Breast epithelium (tissue), 4 donors: ENCODE measurements around the gene ACIN1. TPM values are rescaled to one million over a fixed set of nuclear protein-coding genes. Genes with fewer than 3 reads are reported as not detected.

Source experiments
- DNase-seq, 2 donors: peaks; one replicate each; pipeline ENCODE4 v3.0.0-alpha.2; 2019; ENCODE audit warnings: low spot score in 2 of 2
- H3K27ac ChIP-seq, 2 donors: fragments of 200-600 bp; sonication (generic) in 1 of 2; one replicate each; pipeline ENCODE4 v1.5.1; 2016 to 2019; ENCODE audit warnings: mild to moderate bottlenecking in 1 of 2
- H3K27me3 ChIP-seq, 2 donors: fragments of 200-600 bp; sonication (generic) in 1 of 2; one replicate each; pipeline versions ENCODE4 v1.5.1 to v1.6.0; 2017 to 2019; ENCODE audit warnings: control low read depth in 1 of 2, mild to moderate bottlenecking in 1 of 2
- H3K36me3 ChIP-seq: fragments of 200-600 bp; one replicate; pipeline ENCODE4 v1.5.1; 2019
- H3K4me1 ChIP-seq, 2 donors: fragments of 200-600 bp; sonication (generic); one replicate each; pipeline ENCODE4 v1.5.1; 2016 to 2019; ENCODE audit warnings: control low read depth in 1 of 2
- H3K4me3 ChIP-seq, 3 donors: fragments of 200-600 bp; sonication (generic); 1 replicate in 2 of 3; 2 replicates in 1 of 3; pipeline ENCODE4 v1.5.1; 2016 to 2019; ENCODE audit warnings: mild to moderate bottlenecking in 3 of 3, moderate library complexity in 2 of 3
- H3K9me3 ChIP-seq, 2 donors: fragments of 200-600 bp; sonication (generic) in 1 of 2; one replicate each; pipeline ENCODE4 v1.5.1; 2016 to 2019; ENCODE audit warnings: control low read depth in 1 of 2
- POLR2A ChIP-seq: fragments of 450-650 bp; IDR thresholded peaks from one replicate; pipeline ENCODE4 v1.6.1; 2016; ENCODE audit warnings: antibody characterized with exemption, mild to moderate bottlenecking, moderate library complexity
- POLR2AphosphoS5 ChIP-seq, 3 donors: sonication (generic); formaldehyde crosslinking; IDR thresholded peaks; one replicate each; pipeline ENCODE4 v1.6.1; 2017; ENCODE audit warnings: antibody characterized with exemption in 3 of 3
- intact Hi-C: fragments of 100-400 bp; cut with DNase I; formaldehyde crosslinking; loops from one replicate; pipeline ENCODE4 v1.15.1; 2023; ENCODE audit warnings: low total_unique reads
- total RNA-seq, 3 donors: library from RNA; depleted of rRNA; stranded (reverse); fragments of >200 nt; gene quantifications; one replicate each; pipeline ENCODE4 v1.1.0, GENCODE V29; 2016
- TF ChIP-seq, protein P1 (sequence below), 3 donors: fragments of 450-650 bp; IDR thresholded peaks; one replicate each; pipeline ENCODE4 v1.5.1; 2016 to 2017; ENCODE audit warnings: antibody characterized with exemption in 3 of 3, mild to moderate bottlenecking in 3 of 3, moderate library complexity in 3 of 3

The ACIN1 gene
- total RNA-seq, 3 donors from 2014 or later: 106 to 151 (median 145) TPM

DNA sequence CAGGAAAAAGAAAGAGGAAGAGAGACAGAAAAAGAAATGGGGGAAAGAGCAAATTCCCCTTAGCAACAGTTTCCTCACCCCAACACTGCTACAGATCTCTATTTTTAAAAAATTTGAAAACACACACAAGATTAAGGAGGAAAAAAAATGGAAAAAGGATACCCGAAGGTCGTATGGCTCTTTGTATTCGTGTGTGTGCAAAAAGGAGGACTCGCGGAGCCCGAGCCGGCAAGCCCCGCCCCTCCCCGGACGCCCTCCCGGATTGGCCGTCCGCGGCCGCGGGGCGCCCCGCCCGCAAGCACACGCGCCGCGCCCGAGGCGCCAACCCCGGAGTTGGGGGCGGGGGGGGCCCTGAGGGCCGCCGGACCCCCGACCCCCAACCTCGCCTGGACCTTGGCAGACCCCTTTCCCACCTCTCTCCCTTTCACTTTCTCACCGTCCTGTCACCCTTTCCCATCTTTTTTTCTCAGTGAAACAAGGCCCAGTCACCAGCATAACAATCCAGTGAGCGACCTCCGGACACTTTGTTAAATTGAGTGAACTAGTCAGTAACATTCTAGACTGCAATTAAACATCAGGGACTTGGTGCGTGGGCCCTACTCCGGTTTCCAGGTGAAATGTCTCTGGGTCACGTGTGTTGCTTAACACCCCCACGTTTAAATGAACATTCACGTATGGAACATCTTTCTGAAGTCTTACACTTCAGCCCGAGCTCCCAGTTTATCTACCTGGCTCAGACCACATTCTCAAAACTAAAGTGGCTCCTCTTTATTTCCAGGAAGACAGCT lies 84.8 kb downstream of the ACIN1 start, which contains the start of gene C14orf93:
TSS of gene C14orf93 (minus strand) at position 205 of the 788 bp plus-strand sequence. CDS start 11,120 bp downstream, outside the sequence.
- H3K27ac ChIP-seq: peak within 1 kb of the TSS; percentile 90 to 92
- peak in 1 of 3 donors; percentile 4 for TF ChIP-seq POLR2AphosphoS5 (IDR thresholded peaks at IDR 0.05)
- TF ChIP-seq POLR2A: no peak
- TF ChIP-seq, protein P1, sequence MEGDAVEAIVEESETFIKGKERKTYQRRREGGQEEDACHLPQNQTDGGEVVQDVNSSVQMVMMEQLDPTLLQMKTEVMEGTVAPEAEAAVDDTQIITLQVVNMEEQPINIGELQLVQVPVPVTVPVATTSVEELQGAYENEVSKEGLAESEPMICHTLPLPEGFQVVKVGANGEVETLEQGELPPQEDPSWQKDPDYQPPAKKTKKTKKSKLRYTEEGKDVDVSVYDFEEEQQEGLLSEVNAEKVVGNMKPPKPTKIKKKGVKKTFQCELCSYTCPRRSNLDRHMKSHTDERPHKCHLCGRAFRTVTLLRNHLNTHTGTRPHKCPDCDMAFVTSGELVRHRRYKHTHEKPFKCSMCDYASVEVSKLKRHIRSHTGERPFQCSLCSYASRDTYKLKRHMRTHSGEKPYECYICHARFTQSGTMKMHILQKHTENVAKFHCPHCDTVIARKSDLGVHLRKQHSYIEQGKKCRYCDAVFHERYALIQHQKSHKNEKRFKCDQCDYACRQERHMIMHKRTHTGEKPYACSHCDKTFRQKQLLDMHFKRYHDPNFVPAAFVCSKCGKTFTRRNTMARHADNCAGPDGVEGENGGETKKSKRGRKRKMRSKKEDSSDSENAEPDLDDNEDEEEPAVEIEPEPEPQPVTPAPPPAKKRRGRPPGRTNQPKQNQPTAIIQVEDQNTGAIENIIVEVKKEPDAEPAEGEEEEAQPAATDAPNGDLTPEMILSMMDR (IDR thresholded peaks at IDR 0.05): no peak
- DNase-seq: peak; percentile 70 to 82
- no peaks in the 10 kb centered on the region for H3K36me3 ChIP-seq
- H3K27me3 ChIP-seq: no peaks in the 10 kb centered on the region
- H3K4me3 ChIP-seq: peak within 1 kb of the TSS; percentile 47 to 78 (median 56)
- H3K9me3 ChIP-seq: no peaks in the 10 kb centered on the region
- peaks cover 0 to 5% of the 10 kb centered on the region in 2 donors for H3K4me1 ChIP-seq
- intact Hi-C loops: no loop called here

DNA sequence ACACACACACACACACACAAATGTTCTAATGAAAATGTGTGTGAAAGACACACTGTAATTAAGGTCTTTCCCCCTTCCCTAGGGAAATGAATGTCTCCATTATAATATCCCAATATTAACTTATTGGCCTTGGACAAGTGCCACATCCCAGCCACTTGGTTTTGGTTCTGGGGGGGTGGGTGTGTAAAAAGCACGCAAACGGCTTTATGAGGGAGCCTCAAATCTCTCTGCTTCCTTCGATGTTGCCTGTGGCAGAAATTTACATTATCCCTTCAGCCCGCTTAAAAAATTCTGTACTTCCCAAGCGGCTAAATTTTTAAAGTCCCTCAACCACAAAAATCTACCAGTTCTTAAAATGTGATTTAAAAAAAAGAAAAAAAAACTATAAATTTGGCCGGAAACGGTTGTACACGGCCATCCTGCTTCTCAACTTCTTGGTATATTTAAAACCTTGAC lies 85.4 kb downstream of the ACIN1 start:
- Histone ChIP-seq H3K36me3 (no peaks in the 10 kb centered on the region), H3K4me3 (peak overlapping the region; percentile 47 to 78 (median 56)), H3K9me3 (no peaks in the 10 kb centered on the region), H3K27ac (peak overlapping the region; percentile 32 to 90), H3K27me3 (no peaks in the 10 kb centered on the region), H3K4me1 (peaks cover 0 to 5% of the 10 kb centered on the region in 2 donors)
- DNase-seq: no peak
- TF ChIP-seq POLR2A (no peak), POLR2AphosphoS5 (IDR thresholded peaks at IDR 0.05) (peak in 1 of 3 donors; percentile 1)
- intact Hi-C loops: no loop called here

DNA sequence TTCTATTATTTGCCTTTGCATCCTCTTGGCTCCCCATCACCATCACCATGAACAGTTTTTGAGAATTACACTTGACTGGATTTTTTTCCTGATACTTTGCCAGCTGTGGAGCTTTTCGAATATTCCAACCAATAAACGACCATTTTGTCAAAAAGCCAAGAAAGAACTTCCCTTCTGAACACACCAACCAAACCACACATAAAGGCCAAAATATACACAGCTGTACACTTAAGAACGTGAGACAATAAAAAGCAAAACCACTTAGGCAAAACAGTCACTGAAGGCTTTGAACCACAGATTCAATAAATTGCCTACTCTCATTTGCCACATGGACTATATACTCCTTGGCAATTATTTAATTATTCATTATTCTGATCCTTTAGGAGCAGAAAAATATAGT lies 86.1 kb downstream of the ACIN1 start:
- H3K27ac ChIP-seq: no peak overlapping the region
- H3K27me3 ChIP-seq: no peaks in the 10 kb centered on the region
- DNase-seq: no peak
- H3K9me3 ChIP-seq: no peaks in the 10 kb centered on the region
- intact Hi-C loops: no loop called here
- TF ChIP-seq, protein P1 (IDR thresholded peaks at IDR 0.05): no peak
- TF ChIP-seq POLR2A (no peak), POLR2AphosphoS5 (IDR thresholded peaks at IDR 0.05) (no peak)
- no peak overlapping the region for H3K4me3 ChIP-seq
- no peaks in the 10 kb centered on the region for H3K36me3 ChIP-seq
- peaks cover 0 to 5% of the 10 kb centered on the region in 2 donors for H3K4me1 ChIP-seq

Other genes starting within 250 kb of the ACIN1 start
- gene LRP10, start 223.4 kb downstream of the ACIN1 start, total RNA-seq: 10 to 100 TPM; 70.1 to 97.5 (median 82.3) TPM
- gene REM2, start 211.9 kb downstream of the ACIN1 start, total RNA-seq: 1 to 10 TPM in 2 of 3 donors, under 1 TPM in 1; 0.96 to 1.3 (median 1.2) TPM
- gene RBM23, start 176.0 kb downstream of the ACIN1 start, total RNA-seq: 100 to 1,000 TPM in 2 of 3 donors, 10 to 100 TPM in 1; 85.5 to 194 (median 174) TPM
- gene PRMT5, start 165.8 kb downstream of the ACIN1 start, total RNA-seq: 10 to 100 TPM; 48.6 to 80.6 (median 71.4) TPM
- gene HAUS4, start 138.0 kb downstream of the ACIN1 start, total RNA-seq: 10 to 100 TPM; 67.3 to 86.5 (median 68.3) TPM
- 10 to 100 TPM in 2 of 3 donors, 1 to 10 TPM in 1; 3.2 to 24.0 (median 18.7) TPM for gene AJUBA, start 112.6 kb downstream of the ACIN1 start, total RNA-seq
- 10 to 100 TPM; 10.8 to 24.1 (median 19.4) TPM for gene C14orf93, start 85.0 kb downstream of the ACIN1 start, total RNA-seq
- 100 to 1,000 TPM; 120 to 144 (median 129) TPM for gene PSMB5, start 60.2 kb downstream of the ACIN1 start, total RNA-seq
- not detected for gene PSMB11, start 52.9 kb downstream of the ACIN1 start, total RNA-seq
- gene CDH24, start 37.6 kb downstream of the ACIN1 start, total RNA-seq: 1 to 10 TPM; 2.2 to 5.2 (median 3.2) TPM
- gene C14orf119, start 369 bp upstream of the ACIN1 start, total RNA-seq: 10 to 100 TPM; 29.6 to 34.4 (median 32.8) TPM
- not detected for gene CIROP, start 9.9 kb upstream of the ACIN1 start, total RNA-seq
- gene CEBPE, start 24.1 kb upstream of the ACIN1 start, total RNA-seq: under 1 TPM in 1 of 3 donors, not detected in 2; 0.32 TPM
- gene SLC7A8, start 88.5 kb upstream of the ACIN1 start, total RNA-seq: 10 to 100 TPM; 46.8 to 98.9 (median 61.9) TPM
- gene RNF212B, start 142.8 kb upstream of the ACIN1 start, total RNA-seq: not detected
- gene HOMEZ, start 191.0 kb upstream of the ACIN1 start, total RNA-seq: 10 to 100 TPM; 10.8 to 15.4 (median 12.0) TPM
- gene PPP1R3E, start 207.7 kb upstream of the ACIN1 start, total RNA-seq: 10 to 100 TPM in 1 of 3 donors, 1 to 10 TPM in 2; 8.2 to 11.6 (median 9.4) TPM
- 10 to 100 TPM; 28.8 to 55.5 (median 48.2) TPM for gene BCL2L2, start 211.7 kb upstream of the ACIN1 start, total RNA-seq
- gene PABPN1, start 226.3 kb upstream of the ACIN1 start, total RNA-seq: 10 to 100 TPM; 45.9 to 87.2 (median 74.1) TPM